ENCODE results near the gene HIKESHI. TPM values are rescaled to one million over a fixed set of nuclear protein-coding genes. Genes with fewer than 3 reads are reported as not detected.

The HIKESHI gene
- total and polyA plus RNA-seq, 7 donors = 39.6 to 74.9 (median 45.7) TPM

DNA sequence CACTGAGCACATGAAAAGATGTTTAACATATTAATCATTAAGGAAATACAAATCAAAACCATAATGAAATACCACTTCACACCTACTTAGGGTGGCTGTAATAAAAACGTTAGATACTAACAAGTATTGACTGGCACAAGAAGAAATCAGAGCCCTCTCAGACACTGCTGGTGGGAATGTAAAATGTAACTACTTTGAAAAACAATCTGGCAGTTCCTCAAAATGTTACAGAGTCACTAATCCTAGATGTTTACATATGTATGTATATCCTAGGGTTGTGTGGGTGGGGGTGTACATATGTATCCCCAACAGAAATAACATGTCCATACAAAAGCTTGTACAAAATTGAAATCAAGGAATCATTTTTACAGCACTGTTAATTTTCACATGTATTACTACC lies 42.3 kb upstream of the HIKESHI start:
- no peaks in the 10 kb centered on the region for H3K27me3 ChIP-seq (ENCODE audit: insufficient read depth in 3 of 3, low read length in 2 of 3)
- H3K36me3 ChIP-seq (ENCODE audit: insufficient read depth in 1 of 2, low read depth in 1 of 2) = peaks cover 0 to 68% of the 10 kb centered on the region in 2 donors
- WGBS, 3 donors = 41 to 64% (median 55%) methylated on average over 1 of the region's 1 CpG
- TF ChIP-seq, protein P1, sequence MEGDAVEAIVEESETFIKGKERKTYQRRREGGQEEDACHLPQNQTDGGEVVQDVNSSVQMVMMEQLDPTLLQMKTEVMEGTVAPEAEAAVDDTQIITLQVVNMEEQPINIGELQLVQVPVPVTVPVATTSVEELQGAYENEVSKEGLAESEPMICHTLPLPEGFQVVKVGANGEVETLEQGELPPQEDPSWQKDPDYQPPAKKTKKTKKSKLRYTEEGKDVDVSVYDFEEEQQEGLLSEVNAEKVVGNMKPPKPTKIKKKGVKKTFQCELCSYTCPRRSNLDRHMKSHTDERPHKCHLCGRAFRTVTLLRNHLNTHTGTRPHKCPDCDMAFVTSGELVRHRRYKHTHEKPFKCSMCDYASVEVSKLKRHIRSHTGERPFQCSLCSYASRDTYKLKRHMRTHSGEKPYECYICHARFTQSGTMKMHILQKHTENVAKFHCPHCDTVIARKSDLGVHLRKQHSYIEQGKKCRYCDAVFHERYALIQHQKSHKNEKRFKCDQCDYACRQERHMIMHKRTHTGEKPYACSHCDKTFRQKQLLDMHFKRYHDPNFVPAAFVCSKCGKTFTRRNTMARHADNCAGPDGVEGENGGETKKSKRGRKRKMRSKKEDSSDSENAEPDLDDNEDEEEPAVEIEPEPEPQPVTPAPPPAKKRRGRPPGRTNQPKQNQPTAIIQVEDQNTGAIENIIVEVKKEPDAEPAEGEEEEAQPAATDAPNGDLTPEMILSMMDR (IDR thresholded peaks at IDR 0.05) = no peak
- H3K4me3 ChIP-seq = no peak overlapping the region
- no peaks in the 10 kb centered on the region for H3K9me3 ChIP-seq
- intact Hi-C loops (cut with DNase I) = no loop called here
- ATAC-seq = no peak
- no peaks in the 10 kb centered on the region for H3K4me1 ChIP-seq
- H3K27ac ChIP-seq = no peak overlapping the region
- DNase-seq = no peak

- Histone ChIP-seq H3K36me3 (ENCODE audit: insufficient read depth in 1 of 2, low read depth in 1 of 2) (peaks cover 0 to 76% of the 10 kb centered on the region in 2 donors), H3K27me3 (ENCODE audit: insufficient read depth in 3 of 3, low read length in 2 of 3) (no peaks in the 10 kb centered on the region), H3K27ac (no peak overlapping the region), H3K4me3 (no peak overlapping the region), H3K9me3 (no peaks in the 10 kb centered on the region), H3K4me1 (no peaks in the 10 kb centered on the region)
- WGBS, 3 donors = 91 to 98% (median 93%) methylated on average over 3 of the region's 3 CpGs
- DNase-seq (no peak), ATAC-seq (no peak)
- TF ChIP-seq, protein P1 (IDR thresholded peaks at IDR 0.05) = no peak
- intact Hi-C loops (cut with DNase I) = no loop called here
Measured at GRCh38 chr11:86261328-86261727, 40.7 kb upstream of the HIKESHI start.

GRCh38 chr11:86262387-86262786 lies 39.7 kb upstream of the HIKESHI start:
- Histone ChIP-seq H3K9me3 (no peaks in the 10 kb centered on the region), H3K27ac (no peak overlapping the region), H3K27me3 (ENCODE audit: insufficient read depth in 3 of 3, low read length in 2 of 3) (no peaks in the 10 kb centered on the region), H3K4me1 (no peaks in the 10 kb centered on the region), H3K36me3 (ENCODE audit: insufficient read depth in 1 of 2, low read depth in 1 of 2) (peaks cover 0 to 67% of the 10 kb centered on the region in 2 donors), H3K4me3 (no peak overlapping the region)
- 96 to 97% (median 97%) methylated on average over 6 of the region's 6 CpGs for WGBS, 3 donors
- DNase-seq = no peak
- ATAC-seq = no peak
- TF ChIP-seq, protein P1 (IDR thresholded peaks at IDR 0.05) = no peak
- intact Hi-C loops (cut with DNase I) = no loop called here

DNA sequence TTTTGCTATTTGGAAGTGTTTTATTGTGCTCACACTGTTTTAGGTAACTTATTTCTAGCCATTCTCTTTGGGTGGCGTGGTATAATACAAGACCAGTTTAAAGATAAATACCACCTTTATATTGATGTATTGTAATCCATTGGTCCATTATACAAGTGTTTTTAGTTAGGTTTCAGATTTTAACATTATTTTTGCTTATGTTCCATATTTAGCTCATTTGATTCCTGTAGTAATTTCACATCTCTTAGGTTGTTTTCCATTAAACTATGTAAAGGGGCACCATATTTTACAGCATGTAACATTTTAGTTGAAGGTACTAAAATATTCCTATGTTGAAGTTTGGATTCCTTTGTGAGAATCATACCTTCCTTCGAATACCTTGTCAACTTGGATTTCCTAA lies 37.4 kb upstream of the HIKESHI start:
- no peak for ATAC-seq
- 95 to 99% (median 98%) methylated on average over 2 of the region's 2 CpGs for WGBS, 3 donors
- Histone ChIP-seq H3K27me3 (ENCODE audit: insufficient read depth in 3 of 3, low read length in 2 of 3) (no peaks in the 10 kb centered on the region), H3K9me3 (no peaks in the 10 kb centered on the region), H3K36me3 (ENCODE audit: insufficient read depth in 1 of 2, low read depth in 1 of 2) (peaks cover 0 to 63% of the 10 kb centered on the region in 2 donors), H3K4me1 (no peaks in the 10 kb centered on the region), H3K27ac (no peak overlapping the region), H3K4me3 (no peak overlapping the region)
- intact Hi-C loops (cut with DNase I) = no loop called here
- TF ChIP-seq, protein P1 (IDR thresholded peaks at IDR 0.05) = no peak
- DNase-seq = no peak

GRCh38 chr11:86265194-86265593 lies 36.8 kb upstream of the HIKESHI start:
- intact Hi-C loops (cut with DNase I) = no loop called here
- no peak for DNase-seq
- no peak for ATAC-seq
- H3K36me3 ChIP-seq (ENCODE audit: insufficient read depth in 1 of 2, low read depth in 1 of 2) = peaks cover 0 to 60% of the 10 kb centered on the region in 2 donors
- TF ChIP-seq, protein P1 (IDR thresholded peaks at IDR 0.05) = no peak
- H3K4me3 ChIP-seq = no peak overlapping the region
- no peaks in the 10 kb centered on the region for H3K4me1 ChIP-seq
- no peaks in the 10 kb centered on the region for H3K27me3 ChIP-seq (ENCODE audit: insufficient read depth in 3 of 3, low read length in 2 of 3)
- H3K27ac ChIP-seq = no peak overlapping the region
- no peaks in the 10 kb centered on the region for H3K9me3 ChIP-seq
